ENCODE data around the gene SSTR3.
"Not testable (repeated sequence)": the region's sequence is repeated elsewhere in the genome, so short reads cannot be mapped to it uniquely, and the experiment has no call there.

The SSTR3 gene

DNA sequence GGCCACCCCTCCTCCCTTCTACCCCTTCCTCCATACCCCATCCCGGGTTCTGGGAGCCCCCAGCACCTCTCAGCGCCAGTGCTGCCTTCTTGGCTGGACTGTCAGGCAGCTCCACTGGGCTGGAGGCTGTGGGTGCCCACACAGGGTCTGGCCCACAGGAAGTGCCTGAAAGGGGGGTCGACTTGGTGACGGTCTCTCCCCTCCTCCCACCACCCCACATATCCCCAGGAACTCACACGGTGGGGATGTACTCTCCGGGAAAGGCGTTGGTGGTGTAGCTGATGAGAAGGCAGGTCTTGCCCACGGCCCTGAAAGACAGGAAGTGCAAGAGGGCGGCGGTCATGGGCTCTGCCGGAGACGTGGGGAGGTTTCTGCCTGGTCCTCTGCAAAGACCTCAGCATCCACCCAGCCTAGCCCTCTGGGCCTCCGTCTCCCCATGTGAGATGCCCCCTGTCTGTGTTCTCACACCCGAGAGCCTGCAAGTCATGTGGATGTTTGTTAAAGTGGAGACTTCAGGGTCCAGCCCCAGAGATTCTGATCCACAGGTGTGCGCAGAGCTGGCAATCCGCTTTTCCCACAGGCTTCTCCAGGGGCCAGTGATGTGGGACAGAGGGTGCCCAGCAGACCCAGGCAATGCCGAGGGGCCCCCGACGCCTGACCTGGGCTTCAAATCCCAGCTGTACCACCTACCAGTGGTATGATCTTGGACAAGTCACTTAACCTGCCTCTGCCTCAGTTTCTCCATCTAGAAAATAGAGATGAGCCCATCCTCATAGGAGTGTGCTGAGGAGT, 29.3 kb upstream of the SSTR3 start:
- DNase-seq, result no peak

DNA sequence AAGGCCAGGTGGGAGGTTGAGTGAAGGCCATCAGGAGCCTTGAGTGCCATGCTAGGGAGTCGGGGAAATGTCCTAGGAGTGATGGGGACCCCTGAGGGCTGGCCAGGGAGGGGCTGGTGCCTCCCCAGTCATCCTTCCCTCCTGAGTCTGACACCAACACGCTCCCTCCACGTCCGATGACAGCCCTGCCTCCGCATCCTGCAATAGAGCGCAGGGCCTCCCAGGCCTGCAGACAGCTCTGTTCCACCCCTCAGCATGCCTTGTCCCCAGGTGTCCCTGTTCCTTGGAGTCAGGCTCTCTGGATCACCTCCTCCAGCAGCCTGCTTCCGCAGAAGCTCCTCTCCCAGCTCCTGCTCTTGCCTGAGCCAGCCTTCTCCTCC, 28.7 kb upstream of the SSTR3 start:
- no peak for DNase-seq

DNA sequence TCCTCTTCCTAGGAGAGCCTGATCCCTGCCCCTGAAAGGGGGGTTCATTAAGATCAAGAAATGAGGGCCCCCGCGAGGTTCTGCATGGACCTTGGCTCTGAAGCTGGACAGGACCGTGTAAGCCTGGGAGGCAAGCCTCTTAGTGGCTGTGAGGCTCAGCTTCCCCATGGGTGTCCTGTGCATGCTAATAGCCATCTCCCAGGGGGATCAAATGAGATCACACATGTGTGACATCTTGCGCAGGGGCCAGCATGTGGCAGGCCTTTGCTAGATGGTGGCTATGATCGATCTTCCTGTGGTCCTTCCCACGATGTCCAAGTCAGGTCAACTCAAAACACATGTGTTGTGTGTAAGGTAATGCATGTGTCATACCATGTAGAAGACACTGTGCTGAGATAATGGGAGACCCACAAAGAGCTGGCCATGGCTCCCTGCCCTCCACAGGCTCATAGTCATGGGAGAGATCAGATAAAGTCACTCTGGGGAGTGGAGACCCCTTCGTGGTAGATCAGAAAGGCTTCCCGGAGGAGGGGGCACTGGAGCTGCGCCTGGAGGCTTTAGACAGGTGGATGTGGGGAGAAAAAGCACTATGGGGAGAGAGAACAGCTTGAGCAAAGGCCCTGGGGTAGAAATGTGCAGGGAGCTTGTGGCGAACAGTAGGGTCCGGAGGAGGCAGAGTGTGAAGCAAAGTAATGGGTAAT, 28.1 kb upstream of the SSTR3 start:
- DNase-seq, result no peak

DNA sequence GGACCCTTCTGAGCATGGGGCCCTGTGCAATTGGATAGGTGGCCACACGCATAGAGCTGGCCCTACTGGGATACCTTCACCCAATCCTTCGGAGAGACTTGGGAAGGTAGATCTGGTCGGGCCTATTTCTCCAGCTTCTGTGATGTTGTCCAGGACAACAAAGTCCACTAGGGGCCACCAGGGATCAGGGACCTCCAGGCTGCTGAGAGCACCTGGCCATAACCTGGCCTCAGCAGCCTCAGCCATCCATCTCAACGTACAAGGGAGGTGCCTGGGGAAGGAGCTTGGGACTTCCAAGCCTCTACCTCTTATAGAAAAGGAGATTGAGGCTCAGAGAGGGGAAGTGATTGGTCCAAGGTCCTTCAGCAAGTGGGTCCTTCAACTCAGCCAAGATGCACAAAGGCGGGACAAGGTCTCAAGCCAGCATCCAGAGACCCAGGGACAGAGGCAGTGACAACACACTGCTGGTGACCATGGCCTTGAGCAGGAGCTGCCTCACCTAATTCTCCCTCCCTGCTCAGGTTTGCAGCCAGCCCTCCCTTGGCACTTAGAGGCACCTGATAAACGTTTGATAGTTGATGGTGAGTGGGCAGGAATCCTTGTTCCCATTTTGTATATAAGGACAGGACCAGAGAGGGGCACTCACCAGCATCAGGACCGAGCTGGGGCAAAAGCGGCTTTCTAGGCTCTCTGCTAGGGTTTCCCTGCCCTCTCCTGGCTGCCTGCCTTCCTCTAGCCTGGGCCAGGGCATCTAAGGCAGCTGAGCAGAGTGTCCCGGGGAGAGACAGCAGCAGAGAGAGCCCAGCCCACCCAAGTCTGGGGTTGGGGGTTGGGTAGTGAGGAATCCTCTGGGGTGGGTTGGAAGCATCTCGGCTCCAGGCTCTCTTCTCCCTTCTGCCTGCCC, 27.3 kb upstream of the SSTR3 start:
- DNase-seq, result no peak

DNA sequence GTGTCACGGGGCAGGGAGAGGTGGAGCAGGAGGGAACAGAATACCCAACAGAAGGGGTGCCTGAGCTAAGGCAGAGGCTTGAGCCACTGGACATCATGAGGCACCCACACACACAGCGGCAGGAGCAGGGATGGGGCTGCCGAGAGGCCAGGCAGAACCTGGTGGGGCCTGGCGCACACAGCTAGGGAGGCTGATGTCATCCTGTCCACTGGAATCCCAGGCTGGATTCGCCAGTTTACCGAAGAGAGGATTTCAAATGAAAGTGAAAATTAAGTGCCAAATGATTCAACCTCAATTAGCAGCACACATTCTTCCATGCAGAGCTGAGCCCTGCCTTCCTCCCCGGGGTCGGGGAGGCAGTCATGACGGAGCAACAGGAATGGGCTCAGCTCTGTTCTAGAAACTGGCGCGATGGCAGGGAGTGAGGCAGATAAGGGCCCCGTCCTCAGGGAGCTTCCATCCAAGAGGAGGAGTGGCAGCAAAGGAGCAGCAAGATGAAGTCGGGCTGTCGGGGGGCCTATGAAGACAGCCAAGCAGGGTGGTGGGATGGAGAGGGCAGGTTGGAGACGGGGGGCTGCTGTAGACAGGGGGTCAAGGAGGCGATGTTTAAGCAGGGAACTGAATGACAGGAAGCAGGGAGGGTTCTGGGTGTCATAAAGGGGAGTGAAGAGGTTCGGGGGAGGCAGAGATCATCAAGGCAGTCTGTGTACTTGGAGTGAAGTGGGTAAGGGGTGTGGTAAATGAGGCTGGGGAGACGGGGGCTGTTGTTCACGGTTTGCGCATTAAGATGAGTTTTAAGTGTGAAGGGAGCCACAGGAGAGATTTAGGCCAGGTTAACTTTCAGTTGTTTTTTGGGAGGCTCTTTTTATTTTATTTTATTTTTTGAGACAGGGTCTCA, 25.3 kb upstream of the SSTR3 start:
- DNase-seq, result no peak

DNA sequence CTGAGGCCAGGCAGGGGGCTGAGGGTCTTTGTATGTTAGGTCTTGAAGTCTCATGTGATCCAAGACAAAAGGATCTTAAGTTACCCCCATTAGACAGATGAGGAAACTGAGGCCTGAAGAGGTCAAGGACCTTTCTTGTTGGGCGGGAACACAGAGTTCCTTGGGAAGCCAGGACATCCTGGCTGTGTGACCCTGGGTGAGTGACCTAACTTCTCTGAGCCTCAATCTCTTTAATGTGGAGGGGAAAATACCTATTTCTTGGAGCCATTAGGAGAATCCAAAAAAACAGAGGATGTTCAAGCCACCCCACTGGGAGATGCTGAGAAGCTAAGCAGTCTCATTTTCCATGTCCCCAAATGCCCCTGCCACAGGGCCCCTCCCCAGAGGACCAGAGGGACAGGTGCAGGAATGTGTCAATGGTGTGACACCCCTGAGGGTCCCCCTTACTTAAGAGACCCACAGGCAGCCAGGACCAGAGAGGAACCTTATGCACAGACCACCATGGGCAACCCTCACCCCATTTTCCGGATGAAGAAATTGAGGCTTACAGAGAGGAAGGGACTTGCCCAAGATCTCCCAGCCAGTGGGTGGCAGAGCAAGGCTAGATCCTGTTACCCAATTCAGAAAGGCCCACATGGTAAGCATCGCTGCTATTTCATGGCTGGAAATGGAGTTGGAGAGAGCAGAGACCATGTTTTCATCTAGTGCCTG, 23.8 kb upstream of the SSTR3 start:
- DNase-seq, result no peak

DNA sequence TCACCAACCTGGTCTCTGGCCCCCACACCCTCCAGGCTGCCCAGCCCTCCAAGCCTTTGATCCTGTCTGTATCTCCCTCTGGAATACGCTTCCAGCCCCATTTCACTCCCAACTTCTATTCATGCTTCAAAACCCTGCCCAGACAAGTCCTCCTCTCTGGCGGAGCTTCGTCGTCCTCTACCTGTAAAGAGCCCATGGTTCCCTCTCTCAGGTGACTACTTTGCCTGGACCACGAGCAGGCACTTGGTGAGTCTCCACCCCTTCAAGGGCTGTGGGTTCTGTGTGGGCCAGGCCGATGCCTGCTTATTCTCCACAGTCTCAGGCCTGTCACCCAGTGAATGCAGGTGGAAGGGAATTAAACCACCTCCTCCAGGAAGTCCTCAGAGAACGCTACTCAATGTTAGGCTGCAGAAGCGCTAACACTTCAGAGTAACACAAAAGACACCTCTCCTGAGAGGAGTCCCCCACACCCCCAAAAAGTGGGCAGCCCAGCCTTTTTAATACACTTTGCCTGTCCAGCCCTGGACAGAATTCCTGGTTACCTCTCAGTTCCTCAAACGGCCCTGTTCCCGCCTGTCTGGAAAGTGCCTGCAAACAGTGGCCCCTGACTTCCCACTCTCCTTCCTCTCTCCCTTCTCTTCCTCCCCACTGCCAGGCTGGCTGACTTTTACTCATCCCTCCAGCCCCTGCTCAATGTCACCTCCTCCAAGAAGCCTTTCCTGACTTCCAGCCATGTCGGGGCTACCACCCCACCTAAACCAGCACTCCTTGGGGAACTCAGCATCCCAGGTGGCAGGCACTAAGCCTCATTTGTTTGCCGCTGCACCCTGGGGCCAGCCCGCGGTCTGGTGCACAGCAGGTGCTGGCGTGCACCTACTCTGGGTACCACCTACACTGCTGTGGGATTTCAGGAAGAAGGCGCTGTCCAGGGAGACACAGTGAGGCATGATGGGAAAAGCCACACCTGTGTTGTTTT, 22.7 kb upstream of the SSTR3 start:
- no peak for DNase-seq

DNA sequence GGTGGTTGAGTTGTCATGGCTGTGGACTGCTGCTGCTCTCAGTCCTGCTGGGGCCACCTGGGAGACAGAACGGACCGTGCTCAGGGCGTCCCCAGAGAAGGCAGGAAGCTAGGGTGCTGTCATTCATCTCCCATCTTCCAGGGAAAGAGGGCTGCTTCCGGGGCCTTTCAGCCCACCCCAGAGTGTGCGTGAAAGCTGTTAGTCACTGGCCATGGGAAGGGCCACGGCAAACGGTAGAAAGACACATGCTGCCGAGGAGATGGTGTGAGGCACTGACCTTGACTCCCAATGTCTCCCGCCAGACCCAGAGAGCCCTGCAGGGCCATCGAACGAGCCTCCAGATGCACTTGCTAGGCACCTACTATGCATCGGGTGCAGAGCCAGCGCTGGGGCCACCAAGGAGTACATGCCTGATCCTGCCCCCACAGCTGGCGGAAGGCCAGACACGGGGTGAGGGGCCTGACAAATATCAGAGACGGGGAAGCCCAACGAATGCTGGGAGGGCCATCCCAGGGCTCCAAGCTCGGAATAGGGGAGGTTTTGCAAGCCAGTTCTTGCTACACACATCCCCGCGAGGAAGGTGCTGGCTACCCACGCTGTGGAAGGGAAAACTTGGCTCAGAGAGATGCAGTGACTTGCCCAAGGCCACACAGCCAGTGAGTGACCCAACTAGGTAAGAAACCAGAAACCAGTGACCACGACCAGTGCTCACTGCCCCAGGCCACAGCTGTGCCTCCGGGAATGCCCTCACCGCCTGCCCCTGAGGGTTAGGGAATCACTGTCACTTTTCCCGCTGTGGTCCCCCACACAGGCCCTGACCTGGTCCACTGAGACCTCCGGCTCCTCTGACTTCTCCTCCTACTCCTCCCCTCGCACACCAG, 21.7 kb upstream of the SSTR3 start:
- DNase-seq, result no peak

DNA sequence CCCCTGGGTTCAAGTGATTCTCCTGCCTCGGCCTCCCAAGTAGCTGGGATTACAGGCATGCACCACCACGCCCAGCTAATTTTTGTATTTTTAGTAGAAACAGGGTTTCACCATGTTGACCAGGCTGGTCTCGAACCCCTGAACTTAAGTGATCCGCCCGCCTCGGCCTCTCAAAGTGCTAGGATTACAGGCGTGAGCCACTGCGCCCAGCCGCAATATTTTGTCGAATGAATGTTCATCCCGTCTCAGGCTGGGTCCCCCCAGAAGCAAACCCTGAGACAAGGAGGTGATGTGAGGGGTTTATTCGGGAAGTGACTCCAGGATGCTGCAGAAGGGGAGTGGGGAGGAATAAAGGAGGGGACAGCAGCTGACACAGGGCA, 21.1 kb upstream of the SSTR3 start:
- DNase-seq, result not testable (repeated sequence)

DNA sequence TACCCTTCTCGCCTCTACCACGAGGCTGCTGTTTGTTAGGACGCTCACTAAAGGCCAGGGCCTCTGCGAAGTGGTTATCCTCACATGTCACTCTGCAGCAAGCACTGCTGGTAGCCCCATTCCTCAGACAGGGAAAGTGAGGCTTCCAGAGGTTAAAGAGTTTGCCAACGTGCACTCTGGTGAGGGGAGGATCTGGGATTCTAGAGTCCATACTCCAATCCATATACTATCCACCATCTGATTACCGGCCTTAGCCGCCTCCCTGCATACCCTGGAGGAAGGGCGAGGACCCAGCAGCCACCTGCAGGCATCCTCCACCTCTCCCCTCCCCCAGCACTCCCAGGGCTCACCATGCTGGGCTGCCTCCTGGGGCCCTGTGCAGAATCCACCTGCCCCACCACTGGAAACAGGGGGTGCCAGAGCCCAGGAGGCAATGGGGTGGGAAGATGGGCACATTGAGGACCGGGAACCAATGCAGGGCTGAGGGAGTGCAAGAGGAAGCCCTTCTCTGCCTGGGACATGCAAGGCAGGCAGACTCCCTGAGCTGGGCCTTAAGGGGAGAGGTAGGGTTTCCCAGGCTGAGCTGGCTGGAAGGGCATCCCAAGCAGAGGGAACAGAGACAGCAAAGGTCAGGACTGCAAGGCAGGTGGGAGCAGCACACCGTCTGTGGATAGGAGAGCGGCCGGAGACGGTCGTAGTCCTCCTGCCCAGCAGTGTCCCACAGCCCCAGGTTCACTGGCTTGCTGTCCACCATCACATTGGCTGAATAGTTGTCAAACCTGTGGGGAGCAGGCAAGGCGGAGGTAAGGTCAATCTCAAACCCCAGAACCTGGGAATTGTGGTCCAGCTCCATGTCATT, 20.1 kb upstream of the SSTR3 start:
- DNase-seq, result no peak

DNA sequence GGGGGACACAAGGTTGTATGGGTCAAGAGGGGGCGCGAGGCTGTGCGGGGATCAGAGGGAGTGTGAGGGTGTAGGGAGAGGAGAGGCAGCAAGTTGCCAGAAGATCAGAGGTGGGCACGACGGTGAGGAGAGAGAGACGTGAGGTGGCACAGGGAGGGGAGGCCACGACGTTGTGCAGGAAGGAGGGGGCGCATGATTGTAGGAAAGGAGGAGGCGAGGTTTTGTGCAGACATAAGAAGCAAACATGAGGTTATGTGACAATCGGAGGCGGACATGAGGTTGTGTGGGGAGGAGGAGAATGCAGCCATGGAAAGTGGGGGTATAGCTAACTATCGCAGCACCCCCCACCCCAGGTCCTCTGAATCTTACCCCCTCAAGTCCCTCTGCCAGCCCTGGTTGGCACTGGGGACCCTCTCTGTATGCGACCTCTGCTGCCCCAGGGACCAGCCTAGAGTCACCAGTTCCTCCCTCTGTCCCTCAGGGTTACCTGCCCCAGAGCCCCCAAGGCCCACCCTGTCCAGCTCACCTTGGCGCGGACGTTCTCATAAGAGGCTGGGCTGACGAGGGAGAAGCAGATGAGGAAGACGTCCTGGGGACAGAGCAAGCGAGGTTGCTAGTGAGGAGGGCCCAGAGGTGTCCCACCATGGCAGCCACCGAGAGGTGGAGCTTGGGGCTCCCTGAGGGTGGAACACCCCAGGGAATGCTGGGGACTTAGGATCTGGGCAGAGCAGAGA, 19.3 kb upstream of the SSTR3 start:
- DNase-seq, result no peak

DNA sequence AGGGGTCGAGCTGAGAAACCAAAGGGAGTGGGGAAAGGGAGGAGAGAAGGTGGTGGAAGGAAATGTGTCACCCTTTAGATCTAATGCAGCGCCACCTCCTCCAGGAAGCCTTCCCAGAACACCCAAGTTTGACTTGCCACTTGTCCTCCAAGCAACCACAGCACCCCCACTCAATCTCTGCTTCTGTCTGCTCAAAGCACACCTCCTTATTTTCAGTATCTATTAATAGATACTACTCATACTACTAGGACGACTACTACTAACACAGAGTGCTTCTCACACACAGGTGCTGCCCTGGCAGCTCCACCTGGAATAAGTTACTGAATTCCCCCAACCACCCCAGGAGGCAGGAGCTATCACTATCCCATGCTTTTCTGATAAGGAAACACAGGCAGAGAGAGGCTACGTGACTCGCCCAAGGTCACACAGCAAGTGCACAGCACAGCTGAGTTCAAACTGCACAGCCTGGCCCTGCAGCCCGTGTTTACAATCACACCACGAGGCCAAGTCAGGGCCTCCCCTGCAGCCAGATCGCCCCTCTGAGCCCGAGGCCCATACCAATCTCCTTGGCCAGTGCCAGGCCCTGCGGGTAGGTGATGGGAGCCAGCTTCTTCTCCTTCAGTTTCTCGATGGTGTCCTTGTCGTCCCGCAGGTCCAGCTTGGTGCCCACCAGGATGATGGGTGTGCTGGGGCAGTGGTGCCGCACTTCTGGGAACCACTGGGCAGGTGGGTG, 18.6 kb upstream of the SSTR3 start:
- DNase-seq, result no peak

DNA sequence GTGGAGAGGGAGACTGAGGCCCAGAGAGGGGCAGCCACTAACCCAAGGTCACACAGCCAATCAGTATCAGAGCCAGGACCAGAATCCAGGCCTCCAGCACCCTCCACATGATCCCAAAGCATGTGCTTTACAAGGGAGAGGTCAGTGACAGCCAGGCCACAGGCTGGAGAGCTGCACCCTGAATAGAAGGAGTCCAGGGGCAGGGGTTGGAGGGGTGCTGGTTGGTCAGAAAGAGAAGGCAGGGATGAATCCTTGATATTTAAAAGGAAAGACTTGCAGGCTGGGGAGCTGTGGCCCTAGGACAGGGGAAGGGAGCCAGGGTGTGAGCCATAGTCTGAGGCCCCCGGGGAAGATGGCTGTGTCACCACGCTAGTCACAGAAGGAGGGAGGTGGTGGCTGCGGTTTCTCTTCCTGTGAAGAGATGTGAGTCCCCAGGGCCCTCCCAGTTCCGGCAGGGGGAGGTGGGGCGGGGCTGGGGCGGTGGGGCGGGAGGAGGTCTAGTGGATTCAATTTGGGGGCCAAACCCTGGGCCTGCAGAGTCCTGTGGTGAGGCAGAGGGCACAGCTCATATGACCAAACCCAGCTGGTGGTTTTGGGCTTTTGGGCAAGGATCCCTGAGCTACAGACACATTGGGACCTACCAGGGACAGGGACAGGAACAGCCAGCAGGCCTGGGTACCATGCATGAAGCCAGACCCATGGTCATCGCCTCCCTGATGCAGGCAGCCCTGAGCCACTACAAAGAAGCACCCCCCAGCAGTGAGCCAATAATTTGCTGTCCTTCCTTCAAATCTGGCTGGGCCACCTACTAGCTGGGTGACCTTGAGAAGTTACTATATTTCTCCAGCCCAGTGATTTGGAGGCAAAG, 17.8 kb upstream of the SSTR3 start:
- DNase-seq, result no peak

DNA sequence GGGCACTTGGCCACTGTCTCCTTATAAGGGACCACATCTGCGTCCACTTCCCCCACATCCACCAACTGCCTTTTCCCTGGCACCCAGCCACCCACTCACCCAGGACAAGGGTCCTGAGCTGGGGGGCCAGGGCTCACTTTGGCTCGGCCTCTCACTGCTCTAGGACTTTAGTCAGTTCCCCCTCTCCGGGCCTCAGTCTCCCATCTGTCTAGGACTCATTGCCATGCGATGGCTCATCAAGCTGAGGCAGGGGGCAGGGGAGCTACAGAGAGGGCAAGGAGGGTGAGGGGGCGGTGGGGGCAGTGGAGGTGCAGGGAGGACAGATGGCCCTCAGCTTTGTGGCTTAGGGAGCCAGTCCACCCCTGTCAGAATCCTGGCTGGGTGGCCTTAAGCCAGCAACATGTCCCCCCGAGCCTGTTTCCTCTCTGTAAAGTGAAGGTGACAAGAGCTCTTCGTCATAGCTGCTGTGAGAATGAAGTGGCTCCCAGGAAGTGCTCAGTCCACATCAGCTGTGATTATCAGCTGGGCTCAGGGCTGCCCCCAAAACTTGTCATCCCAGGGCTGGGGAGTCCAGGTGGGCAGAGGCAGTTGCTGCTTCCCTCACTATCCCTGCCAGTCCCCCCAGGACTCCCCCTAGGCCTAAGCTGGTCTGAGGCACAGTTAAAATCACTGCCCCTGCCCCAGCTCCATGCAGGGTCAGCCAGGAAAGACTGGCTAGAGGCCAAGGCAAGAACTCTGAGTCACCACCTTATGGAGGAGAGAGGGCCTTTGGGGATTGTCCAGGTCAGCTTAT, 16.9 kb upstream of the SSTR3 start:
- no peak for DNase-seq
